B cell (primary cell): ENCODE measurements around the gene MORC2.

Experiments
- CTCF ChIP-seq: fragments of 200-600 bp; IDR thresholded peaks from one replicate; pipeline ENCODE4 v1.8.0; 2022; ENCODE audit warnings: antibody characterized with exemption, mild to moderate bottlenecking
- EZH2 ChIP-seq: IDR thresholded peaks from 2 replicates; pipeline ENCODE4 v1.6.1; 2012; ENCODE audit warnings: borderline replicate concordance, low read depth, mild to moderate bottlenecking, moderate library complexity, low read length; ENCODE audit not compliant: insufficient read depth, poor library complexity, severe bottlenecking

DNA sequence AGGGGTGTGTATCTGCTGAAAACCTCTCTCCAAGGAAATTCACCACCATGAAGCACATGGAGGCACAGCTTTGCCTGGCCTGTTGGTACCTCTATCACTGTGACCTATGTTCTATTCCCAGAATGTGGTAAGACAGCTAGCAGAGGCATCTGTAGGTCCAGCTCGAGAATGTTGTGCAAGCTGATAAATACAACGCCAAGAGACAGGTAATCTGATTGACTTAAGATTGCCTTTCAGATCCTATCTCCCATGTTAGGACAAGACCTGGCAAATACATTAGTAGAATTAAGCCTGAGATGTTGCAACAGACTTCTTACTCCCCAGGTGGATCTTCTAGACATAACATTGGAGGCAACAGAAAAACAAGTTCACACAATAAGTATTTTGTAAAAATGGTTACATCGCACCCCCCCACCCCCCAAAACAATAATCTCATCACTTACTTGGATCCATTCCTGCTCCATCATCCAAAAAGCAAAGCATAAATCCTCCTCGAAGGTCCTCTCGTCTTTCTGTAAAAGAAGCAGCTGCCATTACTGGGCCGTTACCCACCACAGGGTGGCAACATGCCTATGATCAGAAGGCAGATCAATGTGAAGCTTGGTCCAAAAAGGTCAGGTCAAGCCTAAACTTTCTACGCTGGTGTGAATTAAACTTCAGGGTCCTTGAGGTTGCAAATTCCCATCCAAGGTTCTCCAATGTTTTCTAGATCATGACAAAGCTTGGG lies 18.5 kb downstream of the MORC2 start:
- TF ChIP-seq CTCF = no peak
- no peak for TF ChIP-seq EZH2
